Colon (tissue), 2 donors: Measurements from ENCODE around the gene FBXO9.

Experiments
- FAIRE-seq: peaks from 2 replicates; lab custom pipeline; 2012; peaks lifted over from hg19 to GRCh38; lab: Jason Lieb, UNC
- donor health status: control.
- donor health status: control.

The FBXO9 gene

DNA sequence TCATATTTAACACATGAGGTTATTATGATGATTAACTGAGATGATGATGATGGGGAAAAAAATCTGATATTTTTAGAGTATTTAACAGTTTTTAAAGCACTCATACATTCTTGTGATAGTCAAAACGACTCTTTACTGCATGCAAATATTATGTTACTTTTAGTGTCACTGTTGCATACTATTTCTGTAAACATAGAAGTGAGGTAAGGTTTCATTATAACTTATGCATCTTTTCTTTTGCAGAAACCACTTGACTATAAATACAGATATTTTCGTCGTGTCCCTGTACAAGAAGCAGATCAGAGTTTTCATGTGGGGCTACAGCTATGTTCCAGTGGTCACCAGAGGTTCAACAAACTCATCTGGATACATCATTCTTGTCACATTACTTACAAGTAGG is 30.1 kb downstream of the FBXO9 start:
- no peak for FAIRE-seq

GRCh38 chr6:53095716-53096115 is 30.5 kb downstream of the FBXO9 start:
- no peak for FAIRE-seq

- no peak for FAIRE-seq
Observed at GRCh38 chr6:53100561-53100960, 35.4 kb downstream of the FBXO9 start.

DNA sequence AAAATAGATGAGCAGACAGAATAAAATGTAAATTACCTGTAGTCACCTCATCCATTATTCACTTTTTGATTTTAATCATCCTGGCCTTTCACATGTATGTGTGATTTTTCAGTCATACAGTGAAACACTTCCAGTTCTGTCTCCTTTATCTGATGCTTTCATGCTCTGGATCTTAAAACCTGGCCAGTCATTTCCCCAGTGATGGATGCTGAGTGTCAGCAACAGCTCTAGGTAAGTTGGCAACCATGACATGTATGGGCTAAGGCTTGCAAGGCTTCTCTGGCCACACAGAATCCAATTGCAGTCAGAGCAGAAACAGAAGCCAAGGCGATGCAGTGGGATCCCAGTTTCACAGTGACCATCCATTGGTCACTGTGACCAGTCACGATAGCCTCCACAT is 35.8 kb downstream of the FBXO9 start:
- no peak for FAIRE-seq

- no peak for FAIRE-seq
Observed at GRCh38 chr6:53103993-53104675, 38.9 kb downstream of the FBXO9 start.

DNA sequence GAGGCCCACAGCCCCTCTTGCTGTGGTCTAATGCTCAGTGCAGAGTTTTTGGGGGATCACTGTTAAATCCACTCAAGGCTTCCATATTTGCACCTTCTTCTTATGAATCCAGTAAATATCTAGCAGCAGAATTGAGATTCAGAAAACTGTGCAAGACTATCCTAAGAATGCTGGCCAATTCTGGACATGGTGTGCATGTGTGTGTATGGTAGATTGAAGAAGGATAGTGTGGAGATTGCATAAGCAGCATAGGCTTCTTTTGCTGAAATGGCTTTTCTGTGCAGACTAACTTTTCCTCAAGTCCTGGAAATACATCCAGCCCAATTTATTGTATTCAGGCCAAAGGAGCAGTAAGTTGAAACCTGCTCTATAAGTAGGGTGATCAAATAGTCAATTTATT is 39.7 kb downstream of the FBXO9 start:
- FAIRE-seq: no peak

- no peak for FAIRE-seq
Observed at GRCh38 chr6:53107091-53107490, 41.9 kb downstream of the FBXO9 start.

- no peak for FAIRE-seq
Observed at GRCh38 chr6:53109612-53110011, 44.4 kb downstream of the FBXO9 start.

- no peak for FAIRE-seq
Observed at GRCh38 chr6:53111865-53112264, 46.7 kb downstream of the FBXO9 start.

DNA sequence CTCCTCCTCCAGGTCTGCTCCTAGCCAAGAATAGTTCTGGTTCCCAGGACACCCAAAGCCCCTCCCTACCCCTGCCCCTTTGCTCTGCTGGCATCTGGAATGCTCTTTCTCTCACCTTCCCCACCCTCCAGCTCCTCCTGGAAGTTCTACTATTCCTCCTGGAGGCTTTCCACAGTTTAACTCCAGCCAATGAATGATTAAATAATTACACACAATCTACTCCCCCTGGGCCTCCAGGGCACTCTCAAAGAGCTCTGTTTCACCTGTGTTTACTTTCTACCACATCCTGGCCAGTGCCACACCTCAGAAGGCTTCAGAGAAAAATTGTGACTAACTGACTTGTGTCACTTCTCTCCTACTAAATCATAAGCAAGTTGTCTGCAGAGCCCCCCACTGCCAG is 47.2 kb downstream of the FBXO9 start:
- FAIRE-seq: no peak

DNA sequence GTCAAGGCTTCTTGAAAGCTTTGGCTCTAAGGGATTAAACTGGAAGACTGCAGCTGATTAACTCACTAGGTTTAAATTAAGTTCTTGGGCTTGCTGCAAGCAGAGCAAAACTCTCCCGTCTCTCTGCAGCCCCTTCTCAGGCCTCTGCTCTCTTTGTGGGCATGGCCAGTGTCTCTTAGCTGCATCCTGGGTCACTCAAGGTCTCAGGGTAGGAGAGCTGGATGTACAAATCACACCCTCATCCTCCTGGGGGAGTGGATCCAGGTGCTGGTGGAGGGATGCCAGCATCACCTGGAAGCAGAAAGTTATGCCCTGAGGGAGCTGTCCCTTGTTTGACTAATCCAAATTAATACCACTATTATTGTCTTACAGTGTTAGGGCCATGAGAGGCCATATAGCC is 47.7 kb downstream of the FBXO9 start:
- no peak for FAIRE-seq

DNA sequence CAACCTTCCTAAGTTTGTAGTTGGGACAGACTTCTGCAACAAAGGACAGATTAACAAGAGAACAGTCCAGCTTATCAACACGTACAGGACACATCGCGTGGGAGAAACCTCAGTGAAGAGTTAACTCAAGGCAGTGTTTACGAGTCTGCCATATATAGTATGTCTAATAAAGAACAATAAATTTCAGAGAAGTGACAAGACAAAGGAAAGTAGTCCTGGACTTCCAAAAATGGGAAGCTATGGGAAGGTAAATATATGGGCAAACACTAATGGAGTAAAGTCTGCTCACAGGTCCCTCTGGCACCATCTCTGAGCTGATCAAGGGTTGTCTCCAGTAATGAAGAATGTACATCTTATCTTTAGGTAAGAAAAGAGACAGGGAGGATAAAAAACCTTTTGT is 48.5 kb downstream of the FBXO9 start:
- no peak for FAIRE-seq

GRCh38 chr6:53115113-53115512 is 49.9 kb downstream of the FBXO9 start:
- FAIRE-seq: no peak

DNA sequence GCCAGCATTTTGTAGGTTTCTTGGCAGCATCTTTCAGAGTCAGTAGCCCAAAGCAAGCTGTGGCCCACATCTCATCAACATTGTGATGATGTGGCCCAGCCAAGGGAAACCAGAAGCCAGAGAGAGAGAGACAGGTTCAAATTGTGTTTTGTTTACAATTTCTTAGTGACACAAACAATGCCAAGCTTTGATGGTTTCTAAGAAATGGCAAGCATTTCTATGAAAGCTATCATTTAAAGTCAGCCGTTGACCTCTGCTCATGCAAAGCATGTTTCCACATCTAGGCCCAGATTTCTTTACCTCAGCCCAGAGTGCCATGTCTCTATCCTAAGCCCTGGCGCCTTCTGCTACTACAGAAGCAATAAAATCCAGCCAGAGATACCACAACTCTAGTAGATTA is 50.5 kb downstream of the FBXO9 start:
- FAIRE-seq: no peak

GRCh38 chr6:53119349-53119748 is 54.1 kb downstream of the FBXO9 start:
- FAIRE-seq: no peak

- no peak for FAIRE-seq
Observed at GRCh38 chr6:53119772-53120409, 54.7 kb downstream of the FBXO9 start.

- no peak for FAIRE-seq
Observed at GRCh38 chr6:53124131-53124800, 59.1 kb downstream of the FBXO9 start.

DNA sequence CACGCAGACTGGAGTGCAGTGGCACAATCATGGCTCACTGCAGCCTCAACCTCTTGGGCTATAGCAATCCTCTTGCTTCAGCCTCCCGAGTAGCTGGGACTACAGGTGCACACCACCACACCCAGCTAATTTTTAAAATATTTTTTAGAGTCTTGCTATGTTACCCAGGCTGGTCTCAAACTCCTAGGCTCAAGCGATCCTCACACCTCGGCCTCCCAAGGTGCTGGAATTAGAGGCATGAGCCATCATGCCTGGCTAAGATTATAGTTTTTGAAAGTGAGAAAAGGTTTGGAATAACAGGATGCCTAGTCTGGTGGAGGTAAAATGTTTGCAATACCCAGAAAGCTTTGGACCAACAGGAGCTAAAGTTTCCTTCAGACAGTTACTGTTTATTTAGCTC is 60.1 kb downstream of the FBXO9 start:
- no peak for FAIRE-seq

- FAIRE-seq: no peak
Observed at GRCh38 chr6:53128842-53129241, 63.6 kb downstream of the FBXO9 start.

GRCh38 chr6:53130569-53131290 is 65.5 kb downstream of the FBXO9 start:
- FAIRE-seq: no peak

DNA sequence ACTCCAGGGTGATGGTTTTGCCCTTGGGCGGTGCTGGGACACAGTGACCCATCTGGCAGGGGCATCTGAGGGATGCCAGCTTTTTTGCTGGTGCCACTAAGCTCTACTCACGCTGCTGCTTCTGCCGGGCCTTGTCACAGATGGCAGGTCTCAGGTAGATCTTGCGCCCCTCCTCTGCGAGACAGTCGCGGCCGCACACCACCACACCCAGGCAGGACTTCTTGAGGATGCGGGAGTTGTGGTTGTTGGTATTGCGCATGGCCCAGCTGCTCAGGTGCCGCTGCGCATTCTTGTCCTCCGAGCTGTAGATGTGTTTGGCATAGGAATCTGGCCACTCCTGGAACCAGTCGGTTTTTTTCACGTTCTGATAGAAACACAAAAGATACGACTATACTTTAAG is 68.8 kb downstream of the FBXO9 start:
- no peak for FAIRE-seq

DNA sequence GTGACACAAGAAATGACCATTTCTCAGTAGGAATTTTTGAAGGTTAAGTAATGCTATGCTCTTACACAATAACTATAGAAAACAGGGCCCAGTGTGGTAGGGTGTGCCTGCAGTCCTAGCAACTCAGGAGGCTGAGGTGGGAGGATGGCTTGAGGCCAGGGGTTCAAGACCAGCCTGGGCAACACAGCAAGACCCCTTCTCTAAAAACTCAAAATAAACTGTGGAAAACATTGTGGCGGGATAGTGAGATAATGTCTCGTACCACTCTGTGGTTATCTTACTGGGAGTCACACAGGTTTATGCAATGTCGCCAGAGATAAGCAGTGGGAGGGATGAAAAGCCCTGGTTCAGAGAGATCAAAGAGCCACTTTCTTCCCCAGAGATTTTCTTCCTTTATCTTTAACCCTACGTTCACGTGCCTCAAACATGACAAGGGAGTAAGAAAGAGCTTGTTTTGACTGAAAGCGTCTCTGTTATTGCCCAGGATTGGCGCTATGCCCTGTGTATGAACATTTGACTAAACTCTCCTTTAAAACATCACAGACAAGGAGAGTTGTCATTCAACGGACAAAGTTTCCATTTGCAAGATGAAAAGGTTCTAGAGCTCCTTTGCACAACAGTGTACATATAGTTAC is 69.5 kb downstream of the FBXO9 start:
- FAIRE-seq: no peak
